Measurements from ENCODE around the gene KCNH1.

The KCNH1 gene

DNA sequence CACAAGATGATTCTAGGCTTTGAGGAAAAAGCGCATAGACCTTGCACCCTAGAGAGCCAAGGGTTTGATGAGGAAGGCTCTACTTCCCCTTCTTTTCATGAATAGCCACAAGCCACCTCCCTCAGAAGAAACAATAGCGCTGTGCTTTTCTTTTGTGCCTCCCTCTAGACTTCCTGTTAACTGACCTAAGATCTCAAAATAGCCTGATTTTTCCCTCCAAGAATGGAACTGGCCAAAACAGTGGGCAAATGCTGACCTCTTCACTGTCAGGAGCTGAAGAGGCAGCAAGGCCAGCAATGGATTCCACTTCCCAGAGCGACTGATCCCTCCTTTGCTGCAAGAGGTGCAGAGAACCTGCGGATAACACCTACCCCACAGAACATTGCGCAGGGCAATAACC lies 362.8 kb downstream of the KCNH1 start:
- in situ Hi-C loops (cut with HindIII; ENCODE audit: low sequenced_read_pairs), result no loop called here

DNA sequence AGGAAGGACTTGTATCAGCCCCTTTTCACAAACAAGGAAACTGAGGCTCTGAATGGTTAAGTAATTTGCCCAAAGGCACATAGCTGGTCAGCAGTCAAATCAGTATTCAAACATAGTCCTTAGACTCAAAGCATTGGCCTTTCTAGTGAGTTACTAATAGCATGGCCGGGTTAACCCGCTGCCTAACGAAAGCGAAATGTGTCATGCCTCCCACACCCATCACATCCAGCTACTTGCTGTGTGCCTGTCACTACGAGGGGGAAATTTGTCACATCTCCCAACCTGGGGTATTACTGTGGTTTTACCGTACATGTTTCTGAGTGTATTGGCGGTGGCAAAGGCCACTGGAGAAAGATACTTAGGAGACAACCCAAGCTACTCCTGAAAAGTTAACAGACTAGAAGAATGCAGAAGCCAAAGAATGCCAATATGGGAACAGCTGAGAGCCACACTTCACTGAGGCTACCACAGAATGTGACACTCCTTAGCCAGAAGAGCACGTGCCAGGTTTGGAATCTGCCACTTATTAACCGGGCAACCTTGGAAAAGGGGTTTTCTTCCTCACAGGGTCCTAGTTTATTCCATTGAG lies 363.5 kb downstream of the KCNH1 start:
- in situ Hi-C loops (cut with HindIII; ENCODE audit: low sequenced_read_pairs), result no loop called here

DNA sequence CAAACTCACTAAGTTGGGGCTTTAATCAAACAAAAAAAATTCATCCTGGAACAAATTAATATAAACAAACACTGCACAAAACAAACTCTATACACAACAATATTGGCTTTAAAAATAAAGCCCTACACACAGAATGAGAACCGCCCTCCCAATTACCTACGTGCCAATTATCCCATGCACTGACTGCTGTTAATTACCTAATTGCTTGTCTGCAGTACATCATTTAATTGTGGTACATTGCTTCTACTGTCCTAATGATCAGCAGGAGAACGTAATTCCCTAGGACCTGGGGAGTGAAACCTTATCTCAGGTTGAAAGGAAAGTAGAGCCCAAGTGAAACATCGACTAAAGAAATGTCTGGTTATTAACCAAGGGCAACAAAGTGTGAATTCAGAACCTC lies 364.5 kb downstream of the KCNH1 start:
- in situ Hi-C loops (cut with HindIII; ENCODE audit: low sequenced_read_pairs), result no loop called here

DNA sequence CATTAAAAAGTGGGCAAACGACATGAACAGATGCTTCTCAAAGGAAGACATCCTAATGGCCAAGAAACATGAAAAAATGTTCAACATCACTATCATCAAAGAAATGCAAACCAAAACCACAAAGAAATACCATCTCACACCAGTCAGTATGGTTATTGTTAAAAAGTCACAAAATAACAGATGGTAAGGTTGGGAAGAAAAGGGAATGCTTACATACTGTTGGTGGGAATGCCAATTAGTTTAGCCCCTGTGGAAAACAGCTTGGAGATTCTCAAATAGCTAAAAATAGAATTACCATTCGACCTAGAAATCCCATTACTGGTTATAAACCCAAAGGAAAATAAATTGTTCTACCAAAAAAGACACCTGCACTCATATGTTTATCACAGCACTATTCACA lies 369.4 kb downstream of the KCNH1 start:
- in situ Hi-C loops (cut with HindIII; ENCODE audit: low sequenced_read_pairs), result no loop called here

DNA sequence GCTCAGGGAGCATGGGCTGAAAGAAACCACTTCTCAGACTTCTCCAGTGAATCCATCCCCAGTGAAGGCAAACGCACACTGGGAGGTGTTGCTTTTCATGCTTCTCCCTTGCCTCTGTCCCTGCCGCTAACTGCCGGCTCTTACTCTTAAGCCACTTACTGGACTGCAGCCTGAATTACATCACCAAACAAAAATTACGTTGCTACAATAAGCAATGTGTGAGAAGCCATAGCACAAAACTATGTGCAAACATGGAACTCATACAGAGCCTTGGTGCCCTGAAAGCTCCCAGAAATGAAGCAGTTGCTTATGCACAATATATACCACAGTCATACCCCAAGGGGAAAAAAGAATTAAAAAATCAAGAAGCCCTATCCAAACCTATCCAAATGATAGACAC lies 375.2 kb downstream of the KCNH1 start:
- in situ Hi-C loops (cut with HindIII; ENCODE audit: low sequenced_read_pairs), result no loop called here

DNA sequence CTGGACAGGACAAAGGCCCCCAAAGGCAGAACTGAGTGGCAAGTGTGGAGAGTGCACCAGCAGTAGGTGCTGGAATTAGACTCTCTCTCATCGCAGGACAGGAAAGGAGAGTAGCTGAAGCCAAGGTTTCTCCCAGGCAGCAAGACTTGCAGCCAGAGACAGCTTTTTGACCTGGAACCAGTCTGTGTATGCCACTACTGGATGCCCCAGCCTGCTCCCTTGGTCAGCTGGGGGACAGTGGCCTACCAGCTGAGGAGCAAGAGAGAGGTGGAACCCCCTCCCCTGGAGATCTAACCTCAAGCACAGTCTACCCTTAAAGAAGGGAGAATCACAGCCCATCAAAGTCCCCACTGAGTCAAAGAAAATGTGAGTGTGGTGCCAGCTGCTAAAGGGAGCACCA lies 375.7 kb downstream of the KCNH1 start:
- in situ Hi-C loops (cut with HindIII; ENCODE audit: low sequenced_read_pairs), result no loop called here

DNA sequence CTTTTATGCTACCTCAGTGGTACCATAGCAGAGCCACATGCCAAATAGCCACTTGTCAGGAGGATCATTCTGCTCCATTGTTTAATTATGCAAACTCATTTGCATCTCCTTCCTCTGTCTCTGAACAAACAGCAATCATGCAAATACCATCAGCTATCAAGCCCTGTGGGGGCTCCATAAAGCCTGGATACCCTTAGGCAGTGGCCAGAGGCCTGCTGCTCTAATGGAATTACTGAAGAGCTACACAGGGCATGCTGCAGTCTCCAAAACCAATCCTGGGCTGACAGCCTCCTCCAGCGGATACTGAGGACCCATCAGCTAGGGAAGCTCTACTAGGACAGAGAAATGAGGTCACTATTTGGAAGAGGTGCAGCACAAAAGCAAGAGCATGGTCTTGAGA lies 376.3 kb downstream of the KCNH1 start:
- in situ Hi-C loops (cut with HindIII; ENCODE audit: low sequenced_read_pairs), result no loop called here

DNA sequence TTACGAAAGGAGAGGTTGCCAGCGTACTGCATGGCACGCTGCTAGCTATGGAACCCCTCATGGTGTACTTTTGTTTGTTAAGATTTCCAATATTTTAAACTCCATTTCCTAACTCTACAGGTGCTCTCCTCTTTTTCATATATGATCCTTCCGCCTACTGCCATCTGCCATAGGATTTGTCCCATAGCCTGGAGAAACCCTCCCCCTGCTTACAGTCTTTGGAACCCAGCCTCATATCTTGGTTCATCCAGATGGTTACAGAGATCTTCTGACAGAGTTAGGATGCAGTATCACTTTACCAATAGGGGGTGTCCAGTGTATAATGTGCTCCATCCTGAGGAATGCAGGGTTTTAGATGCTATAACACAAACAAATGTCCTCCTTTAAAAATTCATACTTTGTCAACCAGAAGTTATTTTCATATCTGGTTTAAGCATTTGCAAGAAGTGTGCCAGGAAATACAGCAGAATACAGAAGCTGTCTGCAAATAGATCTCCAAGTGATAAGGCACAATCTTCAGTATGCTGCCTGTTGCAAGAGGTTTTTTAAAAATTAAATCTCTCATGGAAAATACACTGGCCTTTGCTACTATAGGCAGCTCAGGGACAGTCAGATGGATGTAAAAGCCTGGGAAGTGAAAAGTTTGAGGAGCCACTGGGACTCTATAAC lies 377.8 kb downstream of the KCNH1 start:
- in situ Hi-C loops (cut with HindIII; ENCODE audit: low sequenced_read_pairs), result no loop called here

DNA sequence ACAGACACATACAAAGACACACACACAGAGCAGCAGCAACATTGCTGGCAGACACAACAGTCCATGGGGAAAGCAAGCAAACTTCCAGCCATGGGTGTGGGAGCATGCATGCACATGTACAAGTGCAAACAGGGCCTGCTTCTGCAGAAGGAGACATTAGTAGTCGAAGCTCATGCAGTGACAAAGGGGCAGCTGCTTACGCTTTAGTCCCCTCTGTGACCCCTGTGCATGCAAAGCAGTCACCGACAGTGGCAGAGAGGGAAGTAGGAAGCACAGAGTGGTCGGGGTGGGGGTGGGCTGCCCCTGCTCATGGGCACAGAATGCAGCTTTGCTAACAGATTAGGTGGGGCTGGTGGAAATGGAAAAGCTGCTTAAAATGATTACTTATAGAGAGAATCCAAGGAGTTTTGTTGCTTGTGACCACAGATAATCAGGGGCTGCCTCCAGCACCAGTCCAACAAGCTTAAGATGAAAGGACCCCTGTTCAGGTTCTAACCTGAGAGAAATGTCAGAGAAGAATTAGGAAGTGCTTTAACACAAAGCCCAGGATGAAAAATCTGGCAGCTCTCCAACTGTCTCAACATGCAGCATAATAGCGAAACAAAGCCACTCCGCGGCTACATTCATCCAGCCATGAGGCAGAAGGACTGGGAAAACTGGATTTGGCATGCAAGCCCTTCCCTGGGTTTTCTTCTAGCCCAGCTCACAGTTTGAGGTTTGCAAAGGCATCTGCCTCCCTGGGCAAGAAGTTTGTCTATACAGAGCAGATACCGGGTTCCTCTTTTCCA lies 378.9 kb downstream of the KCNH1 start:
- in situ Hi-C loops (cut with HindIII; ENCODE audit: low sequenced_read_pairs), result no loop called here

DNA sequence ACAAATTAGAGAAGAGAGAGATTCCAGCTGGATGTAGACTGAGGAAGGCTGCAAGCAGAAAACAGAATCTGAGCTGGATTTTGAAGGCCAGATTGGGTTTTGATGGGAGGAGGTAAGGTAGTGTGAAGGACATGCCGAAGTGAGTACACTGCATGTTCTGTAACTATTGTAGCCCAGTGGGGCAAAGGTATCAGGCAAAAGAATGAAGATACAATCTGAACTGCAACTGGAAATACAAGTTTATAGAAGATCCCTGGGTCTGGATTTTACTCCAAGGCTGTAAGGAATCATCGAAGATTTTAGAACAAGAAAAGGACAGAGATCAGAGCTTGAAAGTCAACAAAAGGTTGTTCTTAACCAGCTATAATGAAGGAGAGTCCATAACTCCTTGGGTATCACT lies 382.0 kb downstream of the KCNH1 start:
- in situ Hi-C loops (cut with HindIII; ENCODE audit: low sequenced_read_pairs), result no loop called here

DNA sequence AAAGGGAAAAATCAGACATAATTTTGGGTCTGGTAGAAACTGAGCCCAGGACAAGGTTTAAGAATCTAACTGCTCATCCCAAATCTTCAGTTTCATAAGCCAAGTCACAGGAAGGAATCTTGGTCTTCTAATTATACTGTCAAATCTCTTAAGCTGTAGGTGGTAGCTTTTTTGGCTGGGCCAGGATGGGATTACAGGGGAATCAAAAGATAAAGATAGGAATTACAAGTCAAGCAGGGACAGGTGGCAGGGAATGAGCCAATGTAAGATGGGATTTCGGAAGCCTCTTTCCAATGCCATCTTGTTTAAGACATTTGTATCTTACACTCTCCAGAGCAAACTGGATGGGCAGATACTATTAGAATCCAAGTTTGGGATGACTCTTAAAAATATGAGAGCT lies 383.5 kb downstream of the KCNH1 start:
- in situ Hi-C loops (cut with HindIII; ENCODE audit: low sequenced_read_pairs), result no loop called here

DNA sequence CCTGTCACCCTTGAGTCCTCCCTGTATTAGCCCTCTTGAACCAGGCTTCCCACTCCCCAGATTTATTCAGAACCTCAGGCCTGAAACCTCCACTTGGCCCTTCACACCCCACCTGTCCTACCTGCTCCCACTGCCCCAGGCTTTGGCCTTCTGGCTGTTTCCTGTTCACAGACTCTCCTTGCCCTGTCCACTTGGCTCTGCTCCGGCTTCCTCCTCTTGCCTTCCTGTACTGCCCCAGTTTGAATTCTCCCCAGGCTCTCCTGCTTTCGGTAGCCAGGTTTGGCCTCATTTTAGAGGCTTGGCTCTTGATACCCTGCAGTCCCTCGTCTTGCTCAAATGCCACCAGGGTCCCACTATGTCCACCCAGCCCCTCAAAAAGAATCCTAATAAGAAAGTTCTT lies 385.2 kb downstream of the KCNH1 start:
- in situ Hi-C loops (cut with HindIII; ENCODE audit: low sequenced_read_pairs), result no loop called here

DNA sequence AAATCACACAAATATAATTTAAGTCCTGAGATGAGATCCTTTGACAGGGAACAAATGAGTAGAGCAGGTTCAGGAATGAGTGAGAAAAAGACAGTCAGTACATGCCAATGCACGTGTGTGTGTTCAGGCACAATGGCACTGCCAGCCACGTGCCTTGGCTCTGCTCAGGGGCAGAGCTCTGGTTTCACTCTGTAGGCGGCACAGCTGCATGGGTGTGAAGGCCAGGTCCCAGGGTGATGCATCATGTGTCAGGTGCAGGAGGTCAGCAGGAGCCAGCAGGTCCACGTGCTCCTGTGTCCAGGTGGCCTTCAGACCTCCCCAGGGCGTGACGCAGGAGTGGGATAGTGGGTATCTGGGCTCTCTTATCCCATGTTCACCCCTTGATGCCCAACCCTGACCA lies 386.1 kb downstream of the KCNH1 start:
- in situ Hi-C loops (cut with HindIII; ENCODE audit: low sequenced_read_pairs), result no loop called here

DNA sequence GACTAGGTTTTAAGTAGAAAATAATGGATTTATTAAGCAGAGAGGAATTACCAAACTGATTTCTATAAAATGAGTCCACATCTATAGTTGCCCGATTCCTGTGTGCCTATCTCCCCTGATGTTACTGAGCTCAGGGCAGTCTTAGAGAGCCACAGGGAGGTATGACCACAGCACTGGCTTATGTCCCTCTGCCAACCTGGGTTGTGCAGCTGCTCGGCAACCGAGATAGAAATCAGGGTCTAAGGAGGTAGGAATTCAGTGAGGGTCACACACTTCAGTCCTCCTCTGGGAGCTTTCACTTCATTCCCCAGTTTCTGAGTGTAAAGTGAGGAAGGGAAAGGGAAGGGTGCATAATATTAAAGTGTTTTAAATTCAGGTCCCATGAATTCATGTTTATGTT lies 386.8 kb downstream of the KCNH1 start:
- in situ Hi-C loops (cut with HindIII; ENCODE audit: low sequenced_read_pairs), result no loop called here

DNA sequence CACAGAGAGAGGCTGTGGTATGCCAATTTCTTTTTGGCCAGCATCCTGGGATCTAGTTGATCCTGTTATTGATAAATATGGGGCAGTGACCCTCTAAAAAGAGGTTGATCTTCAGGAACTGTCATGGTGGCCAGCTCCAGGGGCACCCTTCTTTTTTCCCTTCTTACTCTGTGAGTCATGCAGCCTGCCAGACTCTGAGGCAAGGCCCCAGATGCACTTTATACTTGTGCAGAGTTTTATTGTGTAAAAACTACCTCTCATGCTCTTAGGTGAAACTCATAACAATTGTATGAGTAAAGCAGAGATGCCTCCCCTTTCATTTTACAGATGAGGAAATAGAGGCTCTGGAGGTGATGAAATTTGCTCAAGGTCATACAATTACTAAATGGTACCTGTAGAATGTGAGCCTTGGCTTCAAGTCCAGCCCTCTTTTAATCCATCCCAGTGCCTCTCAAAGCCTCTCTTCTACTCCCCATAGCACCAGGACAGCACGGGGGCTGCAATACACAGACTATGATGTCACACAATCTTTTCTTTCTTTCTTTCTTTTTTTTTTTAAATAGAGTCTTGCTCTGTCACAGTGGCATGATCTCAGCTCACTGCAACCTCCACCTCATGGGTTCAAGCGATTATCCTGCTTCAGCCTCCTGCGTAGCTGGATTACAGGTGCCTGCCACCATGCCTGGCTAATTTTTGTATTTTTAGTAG lies 387.8 kb downstream of the KCNH1 start:
- in situ Hi-C loops (cut with HindIII; ENCODE audit: low sequenced_read_pairs), result no loop called here

DNA sequence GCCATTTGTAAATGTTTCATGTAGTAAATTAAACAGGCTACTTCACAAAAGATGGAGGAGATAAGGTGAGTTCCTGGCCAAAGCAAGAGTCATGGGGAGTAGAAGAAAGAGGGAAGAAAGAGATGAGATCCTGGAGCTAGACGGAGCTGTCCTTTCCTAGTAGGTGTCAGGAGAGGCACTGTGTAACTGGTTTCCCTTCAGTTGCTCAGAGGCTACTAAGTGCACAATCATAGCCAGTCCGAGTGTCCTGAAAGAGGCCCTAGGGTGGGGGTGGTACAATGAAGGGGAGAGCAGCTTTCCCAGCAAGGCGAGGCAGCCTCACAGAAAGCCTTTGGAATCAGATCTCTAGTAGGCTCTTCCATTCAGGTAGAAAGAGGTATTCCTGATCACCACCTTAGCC lies 390.9 kb downstream of the KCNH1 start:
- in situ Hi-C loops (cut with HindIII; ENCODE audit: low sequenced_read_pairs), result no loop called here

DNA sequence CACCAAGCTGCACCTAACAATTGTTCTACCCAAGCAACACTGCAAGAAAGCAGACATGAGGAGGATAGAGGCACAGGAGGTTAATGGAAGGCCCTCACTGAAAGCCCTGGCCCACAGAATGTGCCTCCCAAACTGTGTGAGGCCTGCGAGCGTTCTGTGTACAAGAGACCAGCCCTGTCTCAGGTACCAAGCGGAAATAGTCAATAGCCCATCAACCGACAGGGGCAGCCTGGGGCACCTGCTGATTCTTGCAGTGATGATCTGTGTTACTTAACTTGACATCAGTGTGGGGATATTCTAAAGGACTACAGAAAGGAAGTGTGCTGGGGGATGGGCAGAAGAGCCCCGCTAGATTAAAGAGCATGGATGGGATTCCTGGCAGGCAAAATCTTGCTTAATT lies 392.4 kb downstream of the KCNH1 start:
- in situ Hi-C loops (cut with HindIII; ENCODE audit: low sequenced_read_pairs), result no loop called here

DNA sequence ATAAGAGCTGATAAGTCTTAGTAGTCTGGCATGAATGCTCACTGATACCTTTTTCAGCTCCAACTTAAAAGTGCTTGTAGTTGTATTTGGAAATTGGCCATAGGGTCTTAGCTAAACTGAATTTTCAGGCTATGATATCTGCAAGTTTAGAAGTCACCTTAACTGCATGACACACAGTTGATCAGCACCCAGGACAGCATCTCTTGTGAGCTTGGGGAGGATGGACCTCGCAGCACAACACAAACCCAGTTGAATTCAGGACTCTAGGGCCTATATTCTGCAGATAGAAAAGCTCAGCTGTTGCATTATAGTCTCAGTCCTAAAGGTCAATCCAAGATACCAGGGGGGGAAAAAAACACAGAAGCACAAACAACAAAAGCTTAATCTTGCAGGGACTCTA lies 394.3 kb downstream of the KCNH1 start:
- in situ Hi-C loops (cut with HindIII; ENCODE audit: low sequenced_read_pairs), result no loop called here

DNA sequence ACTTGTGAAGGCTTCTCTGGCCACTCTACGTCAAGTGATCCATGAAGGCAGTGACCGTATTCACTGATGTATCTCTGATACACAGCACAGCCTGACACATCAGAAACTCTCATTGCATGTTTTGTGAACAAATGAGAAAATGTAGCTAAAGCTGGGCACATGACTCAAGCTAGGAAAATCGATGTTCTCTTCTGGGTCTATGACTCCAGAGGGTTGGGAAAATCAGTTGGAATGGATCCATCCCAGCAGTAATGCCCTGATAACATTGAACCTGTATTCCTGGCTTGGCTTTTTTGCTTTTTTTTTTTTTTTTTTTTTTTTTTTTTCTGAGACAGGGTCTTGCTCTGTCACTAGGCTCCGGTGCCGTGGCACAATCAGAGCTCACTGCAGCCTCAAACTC lies 395.7 kb downstream of the KCNH1 start:
- in situ Hi-C loops (cut with HindIII; ENCODE audit: low sequenced_read_pairs), result no loop called here

DNA sequence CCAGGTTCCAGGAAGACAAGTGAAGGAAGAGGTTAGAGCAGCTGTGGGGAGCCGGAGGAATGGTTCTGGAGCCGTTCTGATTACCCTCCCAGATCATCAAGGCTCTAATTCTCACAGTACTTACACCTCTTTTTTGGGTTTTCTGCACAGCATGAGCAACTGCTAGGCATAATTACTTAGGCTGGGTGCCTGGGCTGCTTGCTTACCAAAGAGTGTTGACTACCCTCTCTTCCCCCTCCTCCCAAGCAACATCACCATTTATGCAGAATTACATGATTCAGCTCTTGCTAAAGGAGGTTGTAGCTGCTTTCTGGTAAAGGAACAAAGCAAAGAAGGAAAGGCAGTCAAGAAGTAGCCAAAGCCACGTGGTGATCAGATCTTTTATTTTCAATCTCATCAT lies 397.2 kb downstream of the KCNH1 start:
- in situ Hi-C loops (cut with HindIII; ENCODE audit: low sequenced_read_pairs), result no loop called here

DNA sequence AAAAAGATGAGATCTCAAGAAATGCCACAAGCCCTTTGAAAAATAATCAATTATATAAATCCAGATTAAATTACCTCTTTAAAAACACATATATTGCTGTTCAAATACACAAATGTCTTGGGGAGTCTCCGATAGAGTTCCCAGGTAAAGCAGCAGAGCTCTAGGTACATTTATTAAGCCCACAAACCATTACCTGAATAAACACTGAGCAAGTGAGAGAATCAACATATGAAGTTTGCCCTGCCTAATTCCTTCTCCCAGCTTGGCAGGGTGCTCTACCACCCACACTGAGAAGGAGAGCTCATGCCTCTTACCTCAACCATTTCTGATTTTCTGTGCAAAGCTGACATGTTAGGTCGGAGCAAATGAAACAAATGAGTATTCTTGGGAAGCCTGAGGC lies 402.4 kb downstream of the KCNH1 start:
- in situ Hi-C loops (cut with HindIII; ENCODE audit: low sequenced_read_pairs), result no loop called here

DNA sequence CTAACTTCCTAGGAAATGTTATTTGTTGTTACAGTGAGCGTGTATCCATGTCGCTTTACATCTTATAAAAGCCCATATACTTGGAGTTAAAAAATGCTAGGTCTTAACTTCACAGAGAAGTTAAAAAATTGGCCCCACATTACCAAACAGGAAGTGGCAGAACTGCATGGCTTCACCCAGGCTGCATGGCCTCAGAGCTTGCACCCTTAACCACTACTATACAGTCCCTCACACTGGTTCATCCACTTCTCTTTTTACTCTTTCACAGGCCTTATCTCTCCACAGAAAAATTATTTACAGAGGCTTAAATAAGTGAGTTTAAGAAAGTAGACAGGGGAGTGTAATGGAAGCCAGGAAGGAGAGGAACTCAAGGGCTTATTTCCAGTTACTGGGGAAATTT lies 402.8 kb downstream of the KCNH1 start:
- in situ Hi-C loops (cut with HindIII; ENCODE audit: low sequenced_read_pairs), result no loop called here
